Measurements from ENCODE around the gene NUP205.

- TF ChIP-seq, protein P1, sequence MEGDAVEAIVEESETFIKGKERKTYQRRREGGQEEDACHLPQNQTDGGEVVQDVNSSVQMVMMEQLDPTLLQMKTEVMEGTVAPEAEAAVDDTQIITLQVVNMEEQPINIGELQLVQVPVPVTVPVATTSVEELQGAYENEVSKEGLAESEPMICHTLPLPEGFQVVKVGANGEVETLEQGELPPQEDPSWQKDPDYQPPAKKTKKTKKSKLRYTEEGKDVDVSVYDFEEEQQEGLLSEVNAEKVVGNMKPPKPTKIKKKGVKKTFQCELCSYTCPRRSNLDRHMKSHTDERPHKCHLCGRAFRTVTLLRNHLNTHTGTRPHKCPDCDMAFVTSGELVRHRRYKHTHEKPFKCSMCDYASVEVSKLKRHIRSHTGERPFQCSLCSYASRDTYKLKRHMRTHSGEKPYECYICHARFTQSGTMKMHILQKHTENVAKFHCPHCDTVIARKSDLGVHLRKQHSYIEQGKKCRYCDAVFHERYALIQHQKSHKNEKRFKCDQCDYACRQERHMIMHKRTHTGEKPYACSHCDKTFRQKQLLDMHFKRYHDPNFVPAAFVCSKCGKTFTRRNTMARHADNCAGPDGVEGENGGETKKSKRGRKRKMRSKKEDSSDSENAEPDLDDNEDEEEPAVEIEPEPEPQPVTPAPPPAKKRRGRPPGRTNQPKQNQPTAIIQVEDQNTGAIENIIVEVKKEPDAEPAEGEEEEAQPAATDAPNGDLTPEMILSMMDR (IDR thresholded peaks at IDR 0.05), result no peak
- TF ChIP-seq POLR2AphosphoS5 (IDR thresholded peaks at IDR 0.05; ENCODE audit: low read depth, low read length) (no peak), SIN3A (IDR thresholded peaks at IDR 0.05; ENCODE audit: borderline replicate concordance, insufficient read depth, low read depth, low read length) (no peak), TCF7L2 (IDR thresholded peaks at IDR 0.05; ENCODE audit: low read depth, low read length) (no peak)
These were observed 16.7 kb upstream of the NUP205 start for GRCh38 chr7:135541029-135541428.

Measured in Panc1 (cell line).